ENCODE data around the gene SPA17.

DNA sequence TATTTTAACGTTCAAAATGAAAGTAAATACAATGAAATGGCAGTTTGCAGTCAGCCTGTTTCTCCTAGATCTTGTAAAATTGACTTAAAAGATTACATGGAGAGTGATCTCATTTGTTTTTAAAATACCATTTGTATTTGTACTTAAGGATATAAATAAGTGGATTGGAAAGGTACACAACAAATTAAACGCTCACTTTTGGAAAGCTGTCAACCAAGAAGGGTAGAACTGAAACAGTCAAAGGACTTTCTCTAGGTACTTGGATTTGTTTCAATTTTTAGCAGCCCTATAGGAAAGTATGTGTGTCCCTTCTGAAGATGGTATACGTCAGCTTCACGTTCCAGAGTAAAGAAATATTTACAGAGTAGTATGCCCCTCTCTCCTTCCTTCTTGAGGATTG, 43.7 kb upstream of the SPA17 start:
- TF ChIP-seq CTCF (IDR thresholded peaks at IDR 0.05; ENCODE audit: borderline replicate concordance, extremely low read depth, low read length, poor library complexity, severe bottlenecking), result no peak
- TF ChIP-seq EZH2 (IDR thresholded peaks at IDR 0.05; ENCODE audit: borderline replicate concordance, low read depth, low read length, severe bottlenecking), result no peak
